NCI-H2196 treated with DMSO at 0.1 percent for 48 hours (cell line): ENCODE results near the gene CHRM4.

Source experiments
- DNase-seq: peaks from one replicate; lab custom pipeline; 2025; ENCODE audit not compliant: unreplicated experiment; lab: John Stamatoyannopoulos, UW

The CHRM4 gene

DNA sequence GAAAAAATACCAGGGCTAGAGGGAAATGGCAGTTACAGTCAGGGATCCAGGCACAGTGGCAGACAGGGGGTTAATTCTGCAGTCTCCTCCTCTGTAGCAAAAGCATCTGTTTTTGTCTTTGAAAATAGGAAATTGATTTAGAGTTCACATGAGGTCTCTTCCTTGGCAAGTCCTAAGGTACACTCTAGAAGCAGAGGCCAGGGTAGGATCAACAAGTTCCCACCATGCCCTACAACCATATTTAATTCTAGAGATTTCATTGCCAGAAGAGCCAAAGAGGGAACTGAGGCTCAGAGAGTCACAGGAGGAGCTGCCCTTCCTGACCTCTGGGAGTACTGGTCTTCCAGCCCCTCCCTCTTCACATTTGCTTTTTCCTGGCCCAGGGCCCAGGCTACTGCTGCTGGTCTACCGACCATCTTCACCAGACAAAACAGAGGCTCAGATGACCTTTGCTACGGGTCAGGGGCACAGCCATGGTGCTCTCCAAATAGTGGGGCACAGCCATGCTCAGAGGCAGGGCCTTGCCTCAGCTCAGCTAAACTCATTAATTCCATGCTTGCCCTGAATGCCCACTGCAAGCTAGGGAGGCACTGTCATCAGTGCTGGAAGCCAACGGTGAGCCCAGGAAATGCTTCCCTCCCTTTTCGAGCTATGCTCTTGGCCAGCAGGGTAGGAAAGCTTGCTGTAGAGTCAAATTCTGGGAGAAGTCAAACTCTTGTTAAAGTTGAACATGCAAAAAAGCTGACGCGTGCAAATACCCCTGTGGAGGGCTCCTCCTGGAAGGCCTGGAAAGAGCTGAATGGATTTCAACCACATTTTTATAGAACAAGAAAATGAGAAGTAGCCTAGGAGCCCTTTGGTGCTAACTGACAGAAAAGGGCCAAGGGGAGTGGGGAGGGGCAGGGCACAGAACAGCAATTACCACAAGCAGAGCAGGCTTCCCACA is 11.7 kb upstream of the CHRM4 start:
- DNase-seq = no peak

DNA sequence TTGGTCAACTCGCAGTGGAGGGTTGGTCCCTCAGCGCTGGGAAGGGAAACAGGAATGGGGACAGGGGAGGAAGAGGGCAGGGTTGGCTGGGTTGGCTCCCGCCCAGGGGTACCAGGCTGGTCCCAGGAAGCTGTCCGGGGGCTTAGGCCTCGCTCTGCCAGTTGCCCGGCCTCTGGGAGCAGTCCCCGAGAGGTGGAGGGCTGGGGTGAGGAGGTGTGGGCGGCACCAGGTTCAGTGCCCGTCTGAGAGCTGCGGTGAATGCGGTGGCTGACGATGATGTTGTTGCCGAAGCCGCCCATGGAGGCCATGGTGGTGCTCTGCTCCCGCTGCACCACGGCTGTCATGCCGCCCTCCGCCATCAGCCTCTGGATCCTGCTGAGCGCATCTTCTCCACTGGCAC is 6.0 kb upstream of the CHRM4 start:
- DNase-seq = no peak

DNA sequence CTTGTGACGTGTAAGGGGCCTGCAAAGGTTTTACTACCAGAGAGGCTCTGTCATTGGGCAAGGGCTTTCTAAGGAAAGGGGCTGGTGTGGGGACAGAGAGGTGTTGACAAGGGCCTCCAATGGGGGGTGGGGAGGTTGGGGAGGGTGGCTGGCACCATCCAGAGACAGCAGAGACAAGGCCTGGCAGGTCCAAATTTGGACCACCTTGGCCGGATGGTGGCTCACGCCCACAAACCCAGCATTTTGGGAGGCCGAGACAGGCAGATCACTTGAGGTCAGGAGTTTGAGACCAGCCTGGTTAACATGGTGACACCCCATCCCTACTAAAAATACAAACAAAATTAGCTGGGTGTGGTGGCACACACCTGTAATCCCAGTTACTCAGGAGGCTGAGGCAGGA is 2.2 kb upstream of the CHRM4 start:
- no peak for DNase-seq

DNA sequence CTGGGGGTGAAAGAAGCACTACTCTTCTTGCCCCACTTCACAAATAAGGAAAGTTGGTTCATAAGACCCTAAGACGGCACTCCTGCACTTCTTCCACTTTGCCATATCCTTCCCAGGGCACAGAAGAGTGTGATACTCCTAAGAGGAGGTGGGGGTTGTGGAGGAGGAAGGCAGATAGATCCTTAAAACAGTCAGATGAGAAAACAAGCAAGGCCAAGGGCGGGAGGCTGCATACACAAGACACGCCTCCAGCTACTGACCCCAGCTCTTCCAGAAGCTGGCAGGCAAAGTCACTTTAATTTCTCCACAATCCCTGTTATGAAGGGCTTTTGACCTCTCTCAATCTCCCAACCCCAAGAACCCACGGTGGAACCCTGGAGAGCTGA is 1.6 kb upstream of the CHRM4 start:
- no peak for DNase-seq

DNA sequence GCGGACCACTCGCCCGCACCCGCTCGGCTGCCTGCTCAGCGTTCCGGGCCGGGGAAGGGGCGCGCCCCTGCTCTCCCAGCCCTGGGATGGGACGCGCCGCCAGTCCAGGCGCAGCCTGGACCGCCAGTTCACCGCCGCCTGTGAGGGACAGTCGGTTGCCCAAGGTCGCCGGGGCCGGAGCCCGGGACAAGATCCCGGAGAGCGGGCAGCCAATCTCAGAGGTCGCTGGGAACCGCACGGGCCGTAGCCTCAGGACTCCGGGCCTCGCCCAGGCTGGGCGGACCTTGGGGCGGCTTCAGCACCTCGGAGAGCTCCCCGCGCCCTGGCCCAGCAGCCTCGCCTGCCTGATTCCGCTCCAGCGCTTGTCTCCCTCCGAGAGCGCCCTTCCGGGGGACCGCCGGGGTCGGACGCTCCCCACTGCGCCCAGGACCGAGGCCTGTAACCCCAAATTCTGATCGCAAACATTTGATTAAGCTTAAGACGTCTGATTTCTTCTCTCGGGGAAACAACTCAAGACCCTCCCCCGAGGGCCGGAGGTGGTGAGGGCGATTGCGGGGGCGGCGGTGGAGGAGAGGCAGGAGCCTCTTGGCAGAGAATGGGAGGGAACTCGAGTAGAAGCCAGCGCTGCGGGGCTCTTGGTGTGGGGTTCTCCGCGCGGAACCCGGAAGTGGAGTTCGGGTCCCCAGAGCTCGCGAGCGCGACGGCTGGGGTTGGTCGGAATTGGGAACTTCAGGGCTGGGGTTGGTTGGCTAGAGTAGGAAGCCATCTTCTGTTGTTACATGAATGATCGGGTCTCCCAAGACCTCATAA is 1.1 kb upstream of the CHRM4 start:
- DNase-seq = no peak

DNA sequence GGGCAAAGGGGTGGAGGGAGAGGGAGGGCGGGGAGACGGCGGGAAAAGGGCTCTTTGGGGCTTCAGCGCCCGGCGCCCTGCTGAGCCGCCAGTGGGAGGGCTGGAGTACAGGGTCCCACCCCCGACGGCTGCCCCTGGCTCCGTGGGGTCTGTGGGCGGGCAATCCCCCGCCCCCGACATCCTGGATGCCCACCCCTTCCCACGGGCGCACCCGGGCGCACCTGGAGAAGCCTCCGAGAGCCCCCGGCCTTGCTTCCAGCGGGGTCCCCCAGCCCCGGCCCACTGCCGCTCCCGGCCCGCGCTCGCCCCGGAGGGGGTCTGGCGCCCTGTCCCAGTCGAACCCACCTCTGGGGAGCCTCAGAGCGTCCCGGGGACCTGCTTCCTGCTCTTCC is 394 bp downstream of the CHRM4 start:
- no peak for DNase-seq

DNA sequence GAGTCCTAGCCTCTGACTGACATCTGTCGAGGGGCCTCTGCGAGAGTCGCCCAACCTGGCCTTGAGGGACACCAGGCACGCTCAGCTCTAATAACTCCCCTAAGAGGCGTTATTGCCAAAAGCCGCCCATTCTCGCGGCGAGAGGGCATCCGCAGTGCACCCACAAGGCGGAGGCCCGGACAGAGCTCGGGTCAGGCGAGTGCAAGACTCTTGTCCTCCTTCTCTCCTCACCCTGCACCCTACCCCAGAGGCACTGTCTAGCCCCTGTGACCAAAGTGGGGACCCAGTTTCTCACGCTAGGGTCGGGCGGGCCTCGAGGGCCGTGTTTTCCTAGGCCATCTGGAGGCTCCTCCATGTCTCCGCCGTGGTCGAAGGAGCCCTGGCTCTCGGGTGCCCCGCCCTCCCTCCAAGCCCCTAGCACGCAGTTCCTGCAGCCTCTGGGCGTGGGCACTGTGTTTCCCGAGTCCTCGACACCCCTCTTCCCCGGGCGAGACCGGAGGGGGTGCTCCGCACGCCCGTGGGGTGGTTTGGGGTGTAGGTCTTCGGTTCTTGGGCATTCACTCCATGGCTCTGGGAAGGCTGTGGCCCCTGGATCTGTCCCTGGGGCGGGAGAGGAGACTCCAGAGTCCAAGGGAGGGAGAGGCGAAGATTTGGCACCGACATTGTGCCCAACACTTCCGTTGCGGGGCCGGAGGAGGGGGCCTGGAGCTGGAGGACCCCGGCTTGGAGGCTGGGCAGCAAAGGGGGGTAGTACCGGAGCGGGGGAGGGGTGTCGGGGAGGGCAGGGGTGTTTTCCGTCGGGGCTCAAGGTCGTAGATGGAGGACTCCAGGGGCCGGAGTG is 1.0 kb downstream of the CHRM4 start:
- no peak for DNase-seq

DNA sequence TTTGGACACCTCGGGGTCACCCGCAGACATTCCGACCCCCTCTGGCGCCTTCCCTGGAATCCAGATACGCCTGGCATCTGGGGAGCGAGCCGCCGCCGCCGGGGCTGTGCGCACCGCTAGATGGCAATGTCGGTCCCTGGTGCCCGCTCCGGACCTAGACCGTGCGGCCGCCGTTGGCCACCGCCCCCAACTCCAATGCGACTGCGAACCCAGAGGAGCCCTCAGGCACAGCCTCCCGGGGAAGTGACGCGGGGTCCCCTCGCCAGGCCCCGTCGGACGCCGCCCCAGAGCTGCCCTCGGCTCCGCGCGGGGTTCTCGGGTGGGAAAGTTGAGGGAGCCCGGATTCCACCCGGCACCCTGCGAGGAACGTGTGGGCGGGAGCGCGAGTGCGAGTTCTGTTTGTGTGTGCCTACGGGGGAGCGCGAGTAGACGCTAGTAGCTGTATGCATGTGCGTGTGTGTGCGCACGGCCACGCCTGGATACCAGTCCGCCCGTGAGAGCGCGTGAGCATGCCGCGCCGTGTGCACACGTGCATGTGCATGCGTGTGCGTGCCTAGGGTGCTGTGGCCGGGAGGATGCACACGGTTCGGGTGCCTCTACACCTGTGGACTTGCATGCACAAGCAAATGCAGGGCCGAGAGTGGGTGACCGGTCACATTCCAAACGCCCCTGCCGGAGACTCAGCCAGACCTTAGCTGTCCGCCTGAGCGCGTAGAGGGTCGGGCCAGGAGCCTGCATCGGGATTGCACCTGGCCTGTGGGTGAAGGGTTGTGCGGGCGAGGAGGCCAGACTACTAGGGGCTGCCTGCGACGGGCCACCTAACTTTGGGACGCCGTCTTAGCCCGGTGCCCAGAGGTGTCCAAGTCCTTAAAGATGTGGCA is 1.9 kb downstream of the CHRM4 start:
- no peak for DNase-seq

DNA sequence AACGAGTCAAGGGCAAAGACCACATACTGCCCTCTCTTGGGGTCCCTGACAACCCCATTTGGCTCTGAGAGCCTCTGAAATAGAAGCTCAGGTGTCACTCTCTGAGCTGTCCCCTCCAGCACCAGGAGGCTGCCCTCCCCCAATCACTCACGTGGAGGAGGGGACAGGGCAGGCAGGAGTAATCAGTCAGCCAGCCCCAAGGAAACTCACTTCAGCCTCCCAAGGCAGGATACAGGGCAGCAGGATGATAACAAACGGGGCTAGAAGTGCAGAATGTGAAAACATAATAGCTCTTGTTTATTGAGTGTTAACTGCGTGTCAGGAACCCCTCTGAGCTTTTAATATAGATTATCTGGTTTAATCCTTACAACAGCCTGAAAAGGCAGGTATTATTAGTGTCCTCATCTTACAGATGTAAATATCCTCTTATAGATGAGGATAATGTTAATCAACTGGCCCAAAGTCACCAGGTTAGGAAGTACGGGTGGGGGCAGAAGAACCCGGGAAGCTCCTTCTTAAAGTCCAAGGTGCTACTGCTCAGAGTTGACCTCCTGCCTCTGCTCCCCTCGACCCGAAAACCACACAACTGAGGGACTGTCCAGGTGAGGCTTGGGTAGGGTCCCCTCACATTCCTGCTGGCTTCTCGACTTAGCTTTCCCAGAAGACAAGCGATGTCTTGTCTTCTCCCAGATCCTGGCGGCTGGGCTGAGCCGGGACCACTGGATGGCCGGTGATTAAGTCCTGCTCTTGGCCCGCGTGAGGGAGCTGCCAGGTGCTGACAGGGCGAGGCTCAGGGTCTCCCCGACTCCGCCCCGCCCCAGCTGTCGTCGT is 2.7 kb downstream of the CHRM4 start:
- DNase-seq = no peak

DNA sequence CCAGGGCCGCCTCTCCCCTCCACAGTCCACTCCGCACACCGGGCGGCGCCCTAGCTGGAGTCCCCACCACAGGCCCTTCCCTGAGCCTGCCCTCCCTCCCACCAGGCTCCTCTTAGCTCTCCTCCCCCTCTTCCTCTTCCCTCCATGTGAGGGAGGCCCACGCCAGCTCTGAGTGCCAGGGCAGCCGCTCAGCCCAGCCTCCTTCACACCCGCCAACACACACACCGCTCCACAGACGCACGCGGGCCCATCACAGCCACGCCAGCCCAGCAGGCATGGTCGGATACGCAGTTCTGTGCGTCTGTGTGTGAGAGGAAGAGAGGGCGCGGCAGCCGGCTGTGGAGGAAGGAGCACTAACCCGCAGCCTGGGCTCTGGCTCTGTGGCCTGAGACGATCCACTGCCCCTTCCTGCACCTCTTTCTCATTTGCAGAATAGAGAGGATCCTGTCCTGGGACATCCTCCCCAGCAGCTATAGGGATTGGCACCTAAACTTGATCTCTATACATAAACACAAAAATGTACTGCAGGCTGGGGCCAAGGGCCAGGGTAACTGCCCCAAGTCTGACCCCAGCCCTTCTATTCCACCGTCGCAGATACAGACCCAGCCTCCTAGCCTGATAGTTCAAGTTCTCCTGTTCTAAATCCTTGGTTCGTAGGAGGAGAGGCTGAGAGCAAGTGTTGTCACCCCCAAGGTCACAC is 3.5 kb downstream of the CHRM4 start:
- no peak for DNase-seq

DNA sequence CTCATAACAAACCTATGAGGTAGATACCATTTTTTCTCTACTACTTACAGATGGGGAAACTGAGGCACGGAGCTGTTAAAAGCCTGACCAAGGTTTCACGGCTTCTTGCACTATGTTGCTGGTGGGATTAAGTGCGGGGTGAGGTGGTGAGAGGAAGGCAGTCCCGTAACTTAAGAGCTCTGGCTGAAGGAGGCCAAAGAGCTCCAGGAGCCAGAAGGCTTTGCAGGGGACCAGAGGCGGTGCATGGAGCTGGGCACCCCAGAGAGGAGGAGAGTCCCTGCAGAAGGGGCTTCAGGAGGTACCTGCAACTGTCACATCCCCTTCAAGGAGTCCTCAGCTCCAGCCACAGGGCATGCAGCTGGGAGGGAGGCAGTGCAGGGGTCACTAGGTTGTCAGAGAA is 4.1 kb downstream of the CHRM4 start:
- no peak for DNase-seq

DNA sequence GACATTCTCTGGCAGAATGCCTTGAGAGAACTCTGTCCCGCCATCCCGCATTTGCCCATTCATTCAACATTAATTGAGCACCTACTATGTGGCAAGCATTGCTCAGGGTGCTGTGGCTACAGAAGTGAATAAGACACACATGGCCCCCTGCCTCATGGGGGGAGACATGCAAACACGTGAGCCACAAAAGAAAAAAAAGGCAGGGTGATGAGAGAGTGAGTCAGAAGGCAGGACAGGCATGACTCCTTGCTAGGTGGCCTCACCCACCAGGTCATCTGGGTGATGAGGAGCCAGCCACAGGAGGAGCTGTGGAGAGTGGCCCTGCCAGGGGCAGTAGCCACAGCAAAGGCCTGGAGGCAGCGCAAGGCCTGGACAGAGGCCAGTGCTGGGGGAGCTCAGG is 4.9 kb downstream of the CHRM4 start:
- no peak for DNase-seq

DNA sequence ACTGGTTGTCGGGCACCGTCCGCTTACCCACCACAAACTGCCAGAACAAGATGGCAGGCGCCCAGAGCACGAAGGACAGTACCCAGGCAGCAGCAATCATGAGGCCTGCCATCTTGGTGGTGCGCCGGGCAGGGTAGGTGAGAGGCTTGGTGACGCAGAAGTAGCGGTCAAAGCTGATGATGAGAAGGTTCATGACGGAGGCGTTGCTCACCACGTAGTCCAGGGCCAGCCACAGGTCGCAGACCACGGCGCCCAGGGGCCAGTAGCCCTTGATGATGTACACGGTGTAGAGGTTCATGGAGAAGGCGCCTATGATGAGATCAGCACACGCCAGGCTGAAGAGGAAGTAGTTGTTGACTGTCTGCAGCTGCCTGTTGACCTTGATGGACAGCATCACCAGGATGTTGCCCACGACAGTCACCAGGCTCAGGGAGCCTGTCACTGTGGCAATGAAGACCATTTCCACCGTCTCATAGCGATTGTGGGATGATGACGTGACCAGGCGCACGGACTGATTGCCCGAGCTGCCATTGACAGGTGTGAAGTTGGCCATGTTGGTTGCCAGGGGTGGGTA is 5.5 kb downstream of the CHRM4 start:
- DNase-seq = no peak

DNA sequence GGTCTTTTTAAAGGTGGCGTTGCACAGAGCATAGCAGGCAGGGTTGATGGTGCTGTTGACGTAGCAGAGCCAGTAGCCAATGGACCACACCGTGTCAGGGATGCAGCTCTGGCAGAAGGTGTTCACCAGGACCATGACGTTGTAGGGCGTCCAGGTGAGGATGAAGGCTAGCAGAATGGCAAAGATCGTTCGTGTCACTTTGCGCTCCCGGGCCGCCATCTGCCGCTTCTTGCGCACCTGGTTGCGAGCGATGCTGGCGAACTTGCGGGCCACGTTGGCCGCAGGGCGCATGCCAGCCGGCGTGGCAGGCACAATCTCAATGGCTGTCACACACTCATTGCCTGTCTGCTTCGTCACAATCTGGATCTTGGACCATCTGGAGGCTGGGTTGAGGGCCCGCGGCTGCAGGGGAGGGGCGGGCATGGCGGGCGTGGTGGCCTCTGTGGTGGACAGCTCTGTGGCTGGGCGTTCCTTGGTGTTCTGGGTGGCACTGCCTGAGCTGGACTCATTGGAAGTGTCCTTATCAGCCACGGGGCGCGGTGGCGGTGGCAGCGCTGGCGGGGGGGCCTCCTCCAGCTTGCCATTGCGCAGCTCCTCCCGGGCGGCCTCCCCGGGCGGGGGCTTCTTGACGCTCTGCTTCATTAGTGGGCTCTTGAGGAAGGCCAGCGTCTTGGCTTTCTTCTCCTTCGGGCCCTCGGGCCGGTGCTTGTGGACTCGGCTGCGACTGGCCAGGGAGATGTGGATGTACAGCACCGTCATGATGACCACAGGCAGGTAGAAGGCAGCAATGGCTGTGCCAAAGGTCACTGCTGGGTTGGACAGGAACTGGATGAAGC is 6.2 kb downstream of the CHRM4 start:
- no peak for DNase-seq

DNA sequence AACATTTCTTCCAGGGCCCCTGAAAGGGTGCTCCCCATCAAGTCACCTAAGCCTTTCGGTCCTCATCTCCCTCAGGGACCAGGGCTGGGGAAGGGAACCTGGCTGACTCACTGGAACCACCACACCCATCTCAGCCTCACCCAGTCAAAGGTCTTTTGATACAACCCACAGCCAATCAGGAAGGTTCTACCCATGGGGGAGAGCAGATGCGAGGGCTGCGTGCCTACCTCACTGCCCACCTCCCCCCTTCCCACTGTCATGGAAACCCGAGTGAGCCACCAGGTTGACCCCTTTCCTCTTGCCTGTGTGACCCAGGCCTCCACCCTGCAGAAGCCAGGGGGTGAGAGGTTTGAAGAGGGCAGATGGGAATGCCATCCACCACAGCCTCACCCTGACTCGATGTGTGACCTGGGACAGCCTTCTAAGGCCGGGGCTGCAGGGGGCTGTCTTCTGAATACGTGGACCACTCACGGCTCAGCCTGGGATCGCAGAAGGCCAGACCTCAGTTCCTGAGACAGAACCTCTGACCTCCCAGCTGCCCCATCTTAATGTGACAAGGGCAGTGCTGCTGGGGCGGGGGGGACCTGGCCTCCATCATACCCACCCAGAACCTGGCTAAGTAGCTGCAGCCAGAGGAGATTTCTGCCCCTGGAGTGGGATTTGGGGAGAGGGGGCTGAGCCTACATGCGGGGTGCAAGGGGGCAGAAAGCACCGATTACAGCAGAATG is 7.4 kb downstream of the CHRM4 start:
- no peak for DNase-seq

DNA sequence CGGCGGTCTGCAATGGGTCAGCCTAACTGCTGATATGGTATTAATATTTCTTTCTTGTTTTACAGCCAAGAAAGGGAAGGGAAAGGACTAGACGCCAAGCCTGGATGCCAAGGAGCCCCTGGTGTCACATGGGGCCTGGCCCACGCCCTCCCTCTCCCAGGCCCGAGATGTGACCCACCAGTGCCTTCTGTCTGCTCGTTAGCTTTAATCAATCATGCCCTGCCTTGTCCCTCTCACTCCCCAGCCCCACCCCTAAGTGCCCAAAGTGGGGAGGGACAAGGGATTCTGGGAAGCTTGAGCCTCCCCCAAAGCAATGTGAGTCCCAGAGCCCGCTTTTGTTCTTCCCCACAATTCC is 8.2 kb downstream of the CHRM4 start:
- DNase-seq = no peak
